GM19023 (cell line): ENCODE results near the gene CDKN2B-AS1.

Experiments
- ATAC-seq: cut with Tn5 transposase; IDR thresholded peaks from one replicate; pipeline ENCODE4 v1.9.1; 2021; ENCODE audit warnings: mild to moderate bottlenecking, moderate library complexity; ENCODE audit not compliant: unreplicated experiment

CDKN2B-AS1 gene

DNA sequence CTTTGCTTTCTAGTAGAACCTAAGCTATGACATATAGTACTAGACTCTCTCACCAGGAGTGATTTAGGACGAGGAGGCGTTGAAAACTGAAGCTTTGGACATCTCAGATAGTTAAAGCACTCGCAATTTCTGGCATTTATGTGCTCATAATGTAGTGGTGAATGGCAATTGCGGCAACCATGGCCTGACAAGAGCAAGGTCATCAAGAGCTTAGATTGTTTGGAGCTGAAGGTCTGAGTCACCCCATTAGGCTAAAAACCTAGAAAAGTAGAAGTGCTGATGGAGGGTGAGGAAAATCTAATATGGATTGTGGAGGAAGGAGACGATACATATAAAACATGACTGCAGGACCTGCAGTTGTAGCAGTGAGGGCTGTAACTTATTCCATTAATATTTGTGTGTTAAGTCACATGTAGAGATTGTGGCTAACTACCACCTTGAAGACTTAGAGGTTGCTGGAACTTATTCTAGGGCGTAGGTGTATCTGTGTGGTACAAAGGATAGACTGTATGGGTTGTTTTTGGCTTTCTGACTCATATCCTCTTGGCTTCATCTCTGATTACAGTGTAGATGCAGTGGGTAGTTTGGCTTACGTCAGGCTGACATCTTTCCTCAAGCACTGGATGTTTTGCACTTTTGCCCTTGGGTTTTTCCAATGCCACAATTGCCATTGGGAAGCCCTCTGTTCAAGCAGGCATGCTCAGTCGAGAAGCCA is 153.4 kb downstream of the CDKN2B-AS1 start:
- ATAC-seq, result no peak

DNA sequence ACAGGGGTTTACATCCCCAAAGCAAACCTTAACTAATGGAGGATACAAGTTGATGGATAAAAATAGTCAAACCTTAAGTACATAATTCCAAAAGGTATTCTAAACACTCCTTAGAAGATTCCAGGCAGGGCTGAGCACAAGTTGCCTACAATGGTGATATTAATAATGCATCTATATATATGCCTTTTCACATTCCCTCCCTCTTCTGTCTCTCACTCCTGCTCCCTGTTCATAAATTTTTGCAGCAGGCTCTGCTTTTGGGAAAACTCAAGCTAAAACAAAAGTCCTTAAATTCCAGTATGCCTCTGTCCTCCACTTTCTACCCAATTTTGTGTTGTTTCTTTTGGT is 153.9 kb downstream of the CDKN2B-AS1 start:
- ATAC-seq, result no peak

DNA sequence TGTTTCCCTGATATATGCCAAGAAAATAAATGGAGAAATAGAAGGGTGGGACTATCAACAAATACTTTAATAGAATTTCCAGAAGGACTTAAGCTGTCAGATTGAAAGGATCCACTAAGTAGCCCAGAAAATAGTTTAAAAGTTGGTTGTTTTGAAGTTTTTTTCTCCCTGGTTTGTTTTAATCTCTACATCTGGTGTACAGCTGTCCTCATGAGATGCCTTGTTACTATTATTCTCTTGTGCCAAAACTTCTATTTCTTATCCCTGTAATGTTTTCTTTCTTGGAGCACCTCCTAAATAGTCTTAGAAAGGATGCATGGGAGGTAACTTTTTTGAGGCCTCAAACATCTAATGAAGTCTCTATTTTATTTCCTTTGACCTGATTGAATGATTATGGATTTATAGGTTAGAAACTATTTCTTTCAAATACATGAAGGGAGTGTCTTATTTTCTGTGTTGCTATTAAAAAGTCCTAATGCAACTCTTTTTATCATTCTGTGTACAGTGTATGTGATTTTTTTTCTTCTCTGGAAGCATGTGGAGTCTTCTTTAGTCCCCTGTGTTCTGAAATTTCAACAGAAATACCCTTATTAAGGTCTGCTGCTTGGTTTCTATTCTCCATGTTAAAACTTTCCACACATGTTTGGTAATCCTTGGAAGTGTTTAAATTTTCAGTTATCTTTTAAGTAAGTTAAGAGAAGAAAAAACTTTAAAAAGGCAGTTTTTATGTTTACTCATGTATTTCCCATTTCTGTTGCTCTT is 154.5 kb downstream of the CDKN2B-AS1 start:
- ATAC-seq, result no peak

DNA sequence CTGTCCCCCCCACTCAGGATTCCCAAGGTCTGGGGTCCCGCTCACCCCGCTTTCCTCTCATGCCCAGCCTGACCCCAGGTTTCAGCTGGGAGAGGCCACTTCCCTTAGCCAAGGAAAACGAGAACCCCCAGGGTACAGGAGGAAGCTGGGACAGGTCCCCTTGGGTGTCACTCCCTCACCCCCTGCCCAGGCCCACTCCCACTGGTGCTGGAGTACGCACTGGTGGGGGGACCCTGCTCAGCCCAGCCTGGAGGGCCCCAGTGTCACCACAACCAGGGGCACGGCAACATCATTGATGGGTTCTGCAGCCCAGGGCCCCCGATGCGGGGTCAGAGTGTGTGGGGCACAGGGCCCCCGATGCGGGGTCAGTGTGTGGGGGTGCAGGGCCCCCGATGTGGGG is 159.5 kb downstream of the CDKN2B-AS1 start:
- no peak for ATAC-seq

DNA sequence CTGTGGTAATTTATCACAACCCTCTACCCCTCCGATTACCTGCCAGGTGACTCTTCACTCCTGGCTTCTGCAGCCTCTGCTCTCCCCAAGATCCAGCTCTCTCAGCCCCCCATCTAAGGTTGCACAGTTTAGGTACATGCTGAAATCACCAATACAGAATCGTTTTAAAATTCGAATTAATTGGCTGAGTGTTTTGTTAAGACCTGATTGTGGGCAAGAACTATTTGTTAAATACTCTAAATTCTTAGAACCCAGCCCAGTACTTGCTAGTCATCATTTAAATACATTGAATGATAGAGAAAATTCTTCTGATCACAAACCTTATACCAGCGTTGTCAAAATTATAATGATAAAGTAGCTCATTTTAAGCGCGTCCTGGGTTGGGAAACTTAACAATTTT is 162.0 kb downstream of the CDKN2B-AS1 start:
- no peak for ATAC-seq

DNA sequence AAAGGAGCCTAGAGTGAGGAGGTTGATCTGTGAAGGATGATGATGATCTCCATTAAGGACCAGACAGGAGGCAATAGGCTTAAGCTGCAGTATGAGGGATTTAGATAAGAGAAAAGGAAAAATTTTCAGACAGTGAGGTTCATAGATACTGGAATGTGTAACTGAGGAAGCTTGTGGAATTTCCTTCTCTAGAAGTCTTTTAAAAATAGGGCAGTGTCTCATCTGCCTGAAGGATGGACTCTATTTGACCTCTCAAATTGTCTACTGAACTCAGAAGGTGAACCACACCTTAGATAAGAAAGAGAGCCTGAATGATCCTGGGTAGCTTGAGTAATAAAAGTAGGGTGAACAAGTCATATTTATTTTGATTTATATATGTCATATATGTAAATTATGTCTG is 162.7 kb downstream of the CDKN2B-AS1 start:
- ATAC-seq, result no peak

DNA sequence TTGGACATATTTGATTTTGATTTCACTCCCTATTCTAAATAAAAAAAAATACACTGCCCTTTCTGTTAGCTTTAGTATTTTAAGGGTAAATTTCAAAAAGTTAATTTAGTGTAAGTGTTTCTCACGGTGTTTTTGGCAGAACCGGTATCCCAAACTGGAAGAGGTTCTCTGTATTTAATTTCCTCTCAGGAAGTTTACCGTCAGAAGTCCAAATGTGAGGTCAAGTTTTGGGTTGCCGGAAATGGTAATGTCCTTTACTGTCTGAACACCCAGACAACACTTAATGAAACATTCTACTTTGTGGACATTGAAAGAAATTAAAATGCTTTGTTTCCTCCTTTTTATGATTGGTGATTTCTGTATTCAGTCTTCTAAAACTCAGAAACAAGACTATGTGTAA is 163.2 kb downstream of the CDKN2B-AS1 start:
- ATAC-seq, result no peak

DNA sequence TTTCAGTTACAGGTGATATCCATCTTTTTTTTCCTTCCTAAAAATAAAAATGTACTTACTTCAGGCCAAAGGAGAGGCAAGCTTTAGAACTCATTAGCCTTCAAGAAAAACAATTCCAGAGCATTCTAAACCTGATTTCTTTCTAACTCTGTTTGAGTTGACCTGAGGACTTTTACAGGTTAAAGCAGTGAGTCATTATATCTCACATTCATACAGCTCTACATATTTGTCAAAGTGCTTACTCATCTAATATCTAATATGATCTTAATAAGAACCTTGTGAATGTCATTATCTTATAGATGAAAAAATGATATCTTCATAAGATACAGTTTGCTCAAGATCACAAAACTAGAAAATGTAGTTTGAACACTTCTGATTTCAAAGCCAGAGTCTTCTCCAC is 163.7 kb downstream of the CDKN2B-AS1 start:
- no peak for ATAC-seq

DNA sequence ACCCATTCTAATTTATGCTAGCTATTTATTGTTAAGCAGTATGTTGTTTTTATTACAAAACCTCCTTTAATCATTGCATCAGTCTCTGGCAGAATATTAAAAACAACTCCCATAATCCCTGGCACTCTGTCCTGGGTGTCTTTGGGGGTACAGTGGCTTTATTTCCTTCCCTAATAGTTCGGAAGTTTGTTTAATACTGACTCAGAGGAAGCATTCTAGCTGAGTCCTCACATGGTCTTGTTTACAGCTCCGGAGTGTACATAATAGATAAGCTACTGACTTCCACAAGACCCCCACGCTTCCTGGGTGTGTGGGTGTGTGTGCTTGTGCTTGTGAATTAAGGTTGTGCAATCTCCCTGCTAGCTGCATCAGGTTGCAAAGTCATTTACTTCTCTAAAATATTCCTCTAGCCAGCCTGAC is 164.3 kb downstream of the CDKN2B-AS1 start:
- no peak for ATAC-seq

DNA sequence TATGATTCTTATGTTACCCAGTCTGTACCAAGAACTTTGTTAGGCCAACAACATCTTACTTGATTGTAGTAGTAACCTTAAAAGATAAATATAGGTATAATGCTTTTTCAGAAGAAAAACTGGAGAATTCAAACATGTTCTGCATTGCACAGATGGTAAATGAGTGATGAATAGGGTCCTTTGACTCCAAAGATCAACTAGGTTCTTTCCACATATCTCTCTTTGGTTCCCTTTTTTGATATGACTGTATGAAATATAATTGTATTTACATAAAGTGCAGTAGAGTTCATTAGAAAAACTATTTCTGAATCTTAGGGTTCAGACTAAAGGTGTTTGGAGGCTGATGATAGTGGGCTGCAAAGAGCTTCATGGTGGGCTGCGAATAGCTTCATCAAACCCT is 165.0 kb downstream of the CDKN2B-AS1 start:
- no peak for ATAC-seq

DNA sequence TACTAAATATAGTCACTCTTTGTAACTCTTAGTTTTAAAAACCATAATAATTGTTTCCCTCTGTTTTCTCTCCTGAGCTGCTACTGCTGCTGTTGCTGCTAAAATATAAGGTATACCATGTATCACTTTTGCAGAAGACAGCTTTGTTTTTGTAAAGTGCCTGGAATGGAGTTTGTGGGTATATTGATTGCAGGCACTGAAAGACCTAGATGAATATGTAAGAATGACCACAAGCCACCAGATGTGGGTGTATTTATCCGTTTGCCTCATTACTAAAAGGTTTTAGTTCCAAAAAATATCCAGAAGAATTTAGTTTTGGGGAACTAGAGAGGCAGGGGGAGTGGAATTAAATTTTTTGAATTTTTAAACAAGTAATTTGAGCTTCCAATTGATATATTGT is 165.6 kb downstream of the CDKN2B-AS1 start:
- no peak for ATAC-seq

DNA sequence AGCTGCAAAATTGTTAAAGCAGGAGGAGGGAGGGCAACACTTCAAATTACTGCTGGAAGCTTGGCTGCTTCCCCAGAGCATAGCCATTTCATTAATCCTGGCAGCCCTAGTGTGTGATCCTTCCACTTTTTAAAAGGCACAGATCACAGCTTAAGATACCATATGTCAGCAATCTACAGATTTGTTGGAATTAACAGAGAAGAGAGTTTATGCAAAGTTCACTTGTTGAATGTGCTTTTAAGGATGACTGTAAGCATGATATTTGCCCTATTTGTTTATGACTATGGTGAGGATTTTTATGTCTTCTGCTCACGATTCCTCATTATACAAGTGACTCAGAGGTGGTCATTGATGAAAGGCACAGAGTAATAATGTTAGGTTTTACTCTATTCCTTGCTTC is 170.6 kb downstream of the CDKN2B-AS1 start:
- no peak for ATAC-seq

DNA sequence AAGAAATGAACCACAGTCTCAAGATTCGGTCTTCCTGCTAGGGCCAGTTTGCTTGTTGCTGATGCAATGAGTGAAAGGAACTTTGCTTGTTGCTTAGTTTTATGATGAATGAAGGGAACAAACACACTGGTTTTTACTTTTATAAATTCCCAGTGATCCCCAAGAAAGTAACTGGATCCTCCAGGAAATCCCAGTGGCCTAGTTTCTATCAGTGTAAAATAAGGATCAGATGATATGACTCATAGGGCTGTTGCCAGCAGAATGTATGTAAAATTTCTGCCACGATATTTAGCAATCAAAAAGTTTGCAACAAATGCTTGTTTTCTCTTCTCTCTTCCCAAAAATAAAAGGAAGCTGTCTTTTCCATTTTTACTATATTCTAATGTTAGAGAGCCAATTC is 174.7 kb downstream of the CDKN2B-AS1 start:
- ATAC-seq, result no peak

DNA sequence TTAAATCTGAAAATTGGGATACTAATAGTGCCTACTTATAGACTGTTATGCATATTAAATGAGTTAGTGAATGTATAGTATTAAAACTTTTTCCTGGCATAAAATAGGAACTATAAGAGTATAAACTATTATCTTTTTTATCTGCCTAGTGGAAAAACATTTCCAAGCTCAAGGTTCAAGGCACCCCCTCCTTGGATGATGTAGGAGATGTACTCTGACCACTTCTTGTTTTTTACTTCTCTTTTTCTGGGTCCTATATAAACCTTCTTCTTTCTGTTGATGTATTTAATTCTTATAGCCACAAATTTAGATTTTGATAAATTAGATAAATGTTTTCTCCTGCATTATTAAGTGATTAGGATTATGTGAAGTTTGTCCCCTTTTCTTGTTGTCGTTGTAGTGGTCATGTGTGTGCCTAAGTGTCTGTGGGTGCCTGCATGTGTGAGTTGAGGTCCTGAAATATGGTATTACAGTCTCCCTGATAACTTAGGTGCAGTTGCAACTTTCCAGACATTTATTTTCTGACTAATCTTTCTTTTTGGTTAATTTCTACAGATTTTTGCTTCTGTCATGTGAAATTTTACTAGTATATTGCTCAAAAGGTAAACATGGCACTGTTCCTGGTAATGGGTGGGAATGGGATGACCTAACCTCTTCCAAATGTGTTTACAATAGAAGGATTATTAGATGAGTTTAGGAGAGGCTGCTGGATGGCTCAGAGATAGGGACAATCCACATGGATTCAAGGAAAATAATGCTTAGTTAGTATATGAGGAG is 175.3 kb downstream of the CDKN2B-AS1 start:
- no peak for ATAC-seq
